Stimulated activated CD8-positive, alpha-beta memory T cell treated with anti-CD3 and anti-CD28 coated beads, Interleukin-12 subunit alpha, Interleukin-12 subunit beta, amount 100 ng/mL, for 4 hours (primary cell): Measurements from ENCODE around the gene SZRD1.
A peak's percentile ranks its signal among the peaks of the same experiment; 100 is the strongest.

ENCODE experiments used
- DNase-seq: peaks from one replicate; pipeline ENCODE4 v3.0.0-alpha.2; 2020; ENCODE audit warnings: low read depth

SZRD1 gene

DNA sequence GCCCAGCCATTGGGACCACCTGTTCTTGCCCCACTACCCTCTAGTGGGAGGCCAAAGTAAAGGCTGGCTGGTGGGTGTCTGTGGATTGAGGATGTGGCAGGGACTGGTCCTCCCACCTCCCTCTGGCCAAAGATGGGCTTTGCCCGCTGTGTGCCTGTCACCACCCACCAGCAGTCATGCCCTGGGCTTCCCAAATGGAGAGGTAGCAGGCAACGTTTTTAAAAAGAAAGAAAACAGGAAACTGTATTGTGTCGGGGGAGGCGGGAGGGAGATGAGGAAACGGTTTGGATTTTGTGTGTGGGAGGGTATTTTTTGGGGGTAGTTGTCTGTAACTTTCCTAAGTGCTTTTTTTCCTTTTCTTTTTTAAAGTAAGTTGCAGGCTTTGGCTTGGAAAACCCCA is 30.1 kb downstream of the SZRD1 start:
- DNase-seq: no peak

DNA sequence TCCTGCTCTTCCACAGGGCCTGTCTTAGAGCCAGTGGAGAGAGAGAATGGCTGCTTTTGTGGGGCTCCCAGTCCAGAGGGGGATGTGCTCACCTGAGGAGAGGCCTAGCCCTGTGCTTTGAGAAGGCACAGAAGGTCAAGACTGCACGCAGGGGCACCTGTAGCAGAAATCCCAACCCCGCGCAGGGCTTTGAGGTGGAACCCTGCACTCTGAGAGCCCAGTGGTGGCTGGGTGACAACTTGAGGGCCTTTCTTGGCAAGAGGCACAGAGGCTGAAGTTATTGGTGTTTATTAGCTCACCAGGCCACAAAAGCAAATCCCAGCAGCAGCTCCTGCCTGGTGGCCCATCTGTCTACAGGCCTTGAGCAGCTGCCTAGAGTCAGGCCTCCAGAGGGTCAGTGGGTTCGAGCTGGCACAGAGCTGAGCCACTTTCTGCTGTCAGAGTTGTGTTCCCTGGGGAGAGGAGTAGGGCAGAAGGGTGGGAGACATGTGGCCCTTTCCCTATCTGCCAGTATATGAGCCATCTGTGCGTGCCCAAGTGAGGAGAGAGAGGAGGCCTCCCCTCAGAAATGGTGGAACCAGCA is 31.4 kb downstream of the SZRD1 start:
- DNase-seq: no peak

DNA sequence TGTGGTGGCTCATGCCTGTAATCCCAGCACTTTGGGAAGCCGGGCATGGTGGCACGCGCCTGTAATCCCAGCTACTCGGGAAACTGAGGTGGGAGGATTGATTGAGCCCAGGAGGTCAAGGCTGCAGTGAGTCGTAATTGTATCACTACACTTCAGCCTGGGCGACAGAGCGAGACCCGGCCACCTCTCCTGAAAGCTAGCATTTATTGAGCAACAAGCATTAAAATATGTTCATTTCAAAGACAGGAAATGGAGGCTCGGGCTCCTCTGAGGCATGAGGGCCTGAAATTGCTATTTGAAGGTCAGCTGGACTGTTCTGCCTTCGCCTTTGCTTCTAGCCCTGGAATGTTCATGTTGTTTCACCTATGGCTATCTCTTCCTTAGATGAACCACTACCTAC is 35.7 kb downstream of the SZRD1 start:
- no peak for DNase-seq

DNA sequence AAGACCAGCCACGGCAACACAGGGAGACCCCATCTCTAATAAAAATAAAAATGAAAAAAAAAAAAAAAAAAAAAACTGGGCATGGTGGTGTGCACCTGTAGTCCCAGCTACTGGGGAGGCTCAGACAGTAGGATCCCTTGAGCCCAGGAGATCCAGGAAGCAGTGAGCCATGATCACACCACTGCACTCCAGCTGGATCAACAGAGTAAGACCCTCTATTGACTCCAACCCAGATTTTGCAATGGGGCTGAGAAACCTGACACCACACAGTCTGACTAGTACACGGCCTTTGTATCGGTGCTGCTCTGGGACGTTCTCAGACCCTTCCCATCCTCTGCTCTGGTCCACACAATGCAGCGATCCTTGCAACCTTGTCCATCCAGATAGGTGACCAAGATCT is 38.4 kb downstream of the SZRD1 start:
- DNase-seq: no peak

DNA sequence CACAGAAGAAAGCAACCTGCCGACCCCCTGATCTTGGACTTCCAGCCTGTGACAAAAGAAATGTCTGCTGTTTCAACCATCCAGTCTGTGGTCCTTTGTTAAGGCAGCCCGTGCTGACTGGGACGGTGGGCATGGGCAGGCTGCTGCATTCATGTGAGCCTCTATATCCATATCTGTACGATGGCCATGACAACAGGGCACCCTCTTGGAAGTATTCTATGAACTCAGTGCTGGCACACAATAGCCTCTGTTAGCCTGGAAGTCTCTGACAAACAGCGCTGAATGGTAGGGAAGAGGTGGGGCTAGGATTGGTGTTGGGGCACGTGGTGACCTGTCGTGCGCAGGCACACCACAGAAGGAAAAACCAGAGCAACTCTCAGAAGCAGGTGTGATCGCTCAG is 39.8 kb downstream of the SZRD1 start:
- DNase-seq: no peak

DNA sequence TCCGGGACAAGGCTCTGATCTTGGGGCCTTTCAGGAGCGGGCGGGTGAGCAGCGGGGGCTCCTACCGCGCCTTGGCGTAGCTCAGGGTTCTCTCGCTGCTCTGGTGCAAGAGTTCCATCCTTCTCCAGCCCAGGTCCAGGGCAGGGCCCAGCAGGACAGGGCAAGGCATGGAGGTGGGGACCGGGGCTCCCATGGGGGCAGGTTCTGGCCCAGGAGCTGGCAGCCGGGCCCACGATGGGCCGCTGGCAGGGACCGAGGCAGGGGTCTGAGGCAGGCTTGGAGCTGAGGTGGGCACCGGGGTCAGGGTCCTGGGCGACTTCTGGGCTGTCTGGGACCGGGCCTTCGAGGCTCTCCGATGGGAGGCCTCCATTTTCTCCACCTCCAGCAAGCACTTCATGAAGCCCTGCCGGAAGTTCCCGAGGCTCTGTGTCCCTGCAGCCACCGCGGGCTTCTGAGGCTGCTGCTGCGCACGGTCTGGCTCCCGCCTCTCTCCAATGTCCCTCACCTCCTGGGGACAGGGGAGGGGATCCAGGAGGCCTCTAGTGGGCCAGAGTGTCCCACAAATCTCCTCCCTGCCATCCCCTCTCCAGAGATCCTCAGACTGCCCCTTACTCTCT is 42.6 kb downstream of the SZRD1 start:
- no peak for DNase-seq

DNA sequence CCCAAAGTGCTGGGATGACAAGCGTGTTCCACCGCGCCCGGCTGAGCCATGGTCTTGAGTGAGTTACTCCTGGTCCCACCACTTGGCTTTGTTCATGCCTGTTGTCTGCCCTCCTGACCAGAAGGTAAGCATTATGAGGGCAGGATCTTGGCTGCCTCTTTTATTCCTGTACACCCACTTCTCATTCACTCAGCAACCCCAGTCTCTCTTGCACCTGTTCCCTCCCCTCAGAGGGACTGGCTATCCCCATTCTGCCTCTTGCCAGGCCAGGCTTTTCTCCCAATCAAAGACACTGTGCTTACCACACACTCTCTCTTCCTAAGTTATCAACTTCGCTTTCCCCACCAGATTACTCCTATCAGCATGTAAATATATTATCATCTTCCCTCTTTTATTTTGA is 43.8 kb downstream of the SZRD1 start:
- DNase-seq: no peak

DNA sequence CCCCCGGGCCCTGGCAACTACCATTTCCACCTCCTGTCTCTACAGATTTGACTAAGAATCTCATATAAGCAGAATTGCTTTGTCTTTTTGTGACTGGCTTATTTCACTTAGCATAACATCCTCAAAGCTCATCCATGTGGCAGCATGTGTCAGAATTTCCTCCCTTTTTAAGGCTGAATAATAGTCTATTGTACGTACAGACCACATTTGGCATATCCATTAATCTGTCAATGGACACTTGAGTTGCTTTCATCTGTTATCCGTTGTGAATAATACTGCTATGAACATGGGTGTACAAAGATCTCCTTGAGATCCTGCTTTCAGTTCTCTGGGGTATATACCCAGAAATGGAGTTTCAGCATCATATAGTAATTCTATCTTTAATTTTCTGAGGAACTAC is 46.1 kb downstream of the SZRD1 start:
- DNase-seq: no peak

DNA sequence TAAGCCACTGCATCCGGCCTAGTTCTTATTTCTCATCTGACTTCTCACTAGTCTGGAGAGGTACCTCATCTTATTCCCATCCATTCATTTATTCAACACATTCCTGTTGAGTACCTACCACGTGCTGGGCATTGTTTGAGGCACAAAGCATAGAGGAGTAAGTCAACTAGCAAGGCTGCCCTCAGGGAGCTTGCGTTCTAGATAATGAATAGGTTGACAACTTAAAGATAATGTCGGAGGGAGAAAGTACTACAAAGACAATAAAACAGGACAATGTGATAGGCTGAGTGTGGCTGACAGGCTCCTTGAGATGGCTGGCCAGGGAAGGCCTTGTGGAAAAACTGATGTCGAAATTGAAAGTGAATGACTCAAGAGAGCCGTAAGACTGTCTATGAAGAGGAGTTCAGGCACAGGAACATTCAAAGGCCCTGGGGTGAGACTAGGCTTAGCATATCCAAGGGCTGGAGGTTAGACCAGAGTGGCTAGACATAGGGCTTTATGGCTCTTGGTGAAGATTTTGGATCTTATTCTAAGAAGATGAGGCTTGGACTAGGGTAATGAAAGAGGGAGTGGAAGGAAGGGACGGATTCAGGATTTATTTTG is 51.9 kb downstream of the SZRD1 start:
- no peak for DNase-seq

DNA sequence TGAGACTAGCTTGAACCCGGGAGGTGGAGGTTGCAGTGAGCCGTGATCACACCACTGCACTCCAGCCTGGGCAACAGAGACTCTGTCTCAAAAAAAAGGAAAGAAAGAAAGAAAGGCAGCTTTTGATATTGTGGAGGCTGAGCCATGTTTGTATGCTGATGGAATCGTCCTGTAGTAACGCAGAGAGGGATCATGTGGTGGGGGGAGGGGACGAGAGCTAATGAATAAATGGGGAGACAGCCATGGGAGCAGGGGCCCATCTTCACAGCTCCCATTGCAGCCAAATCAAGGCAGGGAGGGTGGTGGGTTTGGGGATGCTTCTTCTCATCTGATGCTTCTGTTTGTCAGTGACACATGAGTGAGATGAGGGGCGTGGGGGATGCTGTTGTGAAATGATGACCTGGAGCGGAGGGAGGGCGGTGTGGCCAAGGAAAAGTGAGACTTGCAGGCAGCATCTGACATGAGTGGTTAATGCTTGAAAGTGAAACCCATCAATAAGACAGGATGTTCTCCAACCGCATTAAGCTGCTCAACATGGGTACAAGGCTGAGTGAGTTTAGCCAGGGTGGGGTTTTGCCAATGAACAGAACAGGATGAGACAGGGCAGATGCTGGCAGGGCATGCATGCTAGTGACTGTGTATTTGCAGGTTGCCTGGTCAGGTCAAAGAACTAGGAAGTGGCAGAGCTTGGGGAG is 53.5 kb downstream of the SZRD1 start:
- peak; percentile 32 for DNase-seq

DNA sequence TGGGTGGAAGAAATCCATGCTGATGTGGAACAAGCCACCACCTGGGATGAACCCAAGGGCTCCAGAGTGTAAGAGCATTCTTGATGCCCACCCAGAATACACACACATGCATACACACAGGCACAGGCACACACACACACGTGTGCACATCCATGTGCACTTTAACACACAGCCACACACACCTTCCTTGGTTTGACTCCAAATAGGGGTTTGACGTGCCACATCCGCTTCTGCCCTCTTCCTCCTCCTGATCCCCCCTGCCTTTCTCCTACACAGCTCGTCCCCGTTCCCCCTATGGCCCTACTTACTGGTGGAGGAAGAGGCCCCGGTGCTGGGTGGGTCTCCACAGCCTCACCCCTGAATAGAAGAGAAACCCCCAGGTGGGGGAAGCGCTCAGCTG is 54.2 kb downstream of the SZRD1 start:
- DNase-seq: no peak

DNA sequence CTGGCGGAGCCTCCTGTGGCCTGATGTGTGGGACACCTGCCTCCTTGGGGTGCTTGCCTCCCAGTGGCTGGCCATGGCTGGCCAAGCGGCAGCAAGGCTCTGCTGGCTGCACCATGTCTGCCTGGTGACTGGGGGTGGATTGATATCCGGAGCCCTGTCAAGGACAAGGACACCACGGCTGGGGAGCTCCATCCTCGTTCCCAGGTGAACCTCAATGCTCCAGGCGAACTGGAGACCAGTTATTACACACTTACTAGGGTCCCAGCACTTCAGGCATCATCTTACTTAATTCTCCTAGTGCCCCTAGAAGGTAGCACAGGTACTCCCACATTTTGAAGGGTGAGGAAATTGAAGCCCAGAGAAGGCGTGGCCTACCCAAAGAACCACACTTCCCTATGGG is 55.0 kb downstream of the SZRD1 start:
- DNase-seq: no peak

DNA sequence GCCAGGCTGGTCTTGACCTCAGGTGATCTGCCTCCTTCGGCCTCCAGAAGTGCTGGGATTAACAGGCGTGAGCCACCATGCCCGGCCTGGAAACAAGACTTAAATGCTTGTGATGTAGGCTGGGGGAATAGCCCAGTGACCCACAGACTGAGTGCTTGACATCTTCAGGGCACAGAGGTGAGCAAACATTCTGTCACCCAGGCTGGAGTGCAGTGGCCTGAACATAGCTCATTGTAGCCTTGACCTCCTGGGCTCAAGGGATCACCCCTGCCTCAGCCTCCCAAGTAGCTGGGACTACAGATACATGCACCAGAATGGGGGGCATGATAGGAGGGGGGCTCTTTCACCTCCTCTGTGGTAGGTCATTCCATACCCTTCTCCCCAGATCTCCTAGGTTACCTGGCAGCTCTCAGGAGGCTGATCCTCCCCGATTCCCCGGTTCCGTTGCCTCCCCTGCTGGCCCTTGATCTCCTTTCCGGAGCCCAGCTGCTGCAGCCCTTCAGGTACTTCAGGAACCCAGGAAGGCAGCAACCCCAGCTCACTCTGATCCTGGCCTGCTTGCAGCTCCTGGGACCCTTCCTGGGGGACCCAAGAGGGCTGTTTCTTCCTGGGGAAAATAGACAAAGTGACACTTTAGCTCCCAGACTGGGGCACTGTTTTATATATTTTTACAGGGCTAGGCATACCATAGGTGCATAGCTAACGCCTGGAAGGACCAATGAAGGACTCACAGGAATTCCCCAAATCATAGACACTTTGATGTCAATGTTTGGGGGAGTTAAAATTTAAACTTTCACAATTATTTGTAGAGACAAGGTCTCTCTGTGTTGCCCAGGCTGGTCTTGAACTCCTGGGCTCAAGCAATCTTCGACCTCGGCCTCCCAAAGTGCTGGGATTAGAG is 58.3 kb downstream of the SZRD1 start:
- no peak for DNase-seq

DNA sequence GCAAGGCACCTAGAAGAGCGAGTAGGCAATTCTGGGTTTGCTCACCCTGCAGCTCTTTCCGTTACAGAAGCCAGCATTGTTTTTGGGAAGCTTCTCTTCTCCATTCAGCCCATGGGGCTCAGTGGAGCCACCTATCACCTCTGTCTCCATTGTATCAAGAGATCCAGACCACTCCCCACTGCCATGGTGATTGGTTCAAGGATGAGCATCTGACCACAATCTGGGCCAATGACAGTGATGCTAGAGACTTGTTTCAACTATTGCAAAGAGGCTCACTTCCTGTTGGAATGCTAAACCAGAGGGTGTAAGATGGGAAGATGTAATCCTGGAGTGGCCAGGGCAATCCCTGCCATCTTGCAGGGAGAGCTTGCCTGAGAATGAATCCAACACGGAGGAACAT is 63.6 kb downstream of the SZRD1 start:
- no peak for DNase-seq

DNA sequence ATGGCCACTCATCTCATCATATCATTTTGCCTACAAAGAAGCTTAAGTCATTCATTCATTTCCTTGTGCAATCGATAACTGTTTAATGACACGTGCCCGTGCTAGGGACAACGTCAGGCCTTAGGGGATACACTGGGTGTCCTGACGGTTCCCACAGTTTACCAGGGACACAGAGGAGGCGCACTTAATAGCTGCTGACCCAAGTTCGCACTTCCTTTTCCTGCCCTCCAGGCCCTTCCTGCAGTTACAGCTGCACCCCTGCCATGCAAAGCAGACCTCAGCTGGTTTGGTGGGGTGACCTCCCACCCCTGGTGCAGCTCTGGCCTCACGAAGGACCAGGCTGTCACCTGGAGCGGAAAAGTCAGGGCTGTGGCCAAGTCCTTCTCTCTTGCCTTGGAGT is 66.0 kb downstream of the SZRD1 start:
- no peak for DNase-seq

DNA sequence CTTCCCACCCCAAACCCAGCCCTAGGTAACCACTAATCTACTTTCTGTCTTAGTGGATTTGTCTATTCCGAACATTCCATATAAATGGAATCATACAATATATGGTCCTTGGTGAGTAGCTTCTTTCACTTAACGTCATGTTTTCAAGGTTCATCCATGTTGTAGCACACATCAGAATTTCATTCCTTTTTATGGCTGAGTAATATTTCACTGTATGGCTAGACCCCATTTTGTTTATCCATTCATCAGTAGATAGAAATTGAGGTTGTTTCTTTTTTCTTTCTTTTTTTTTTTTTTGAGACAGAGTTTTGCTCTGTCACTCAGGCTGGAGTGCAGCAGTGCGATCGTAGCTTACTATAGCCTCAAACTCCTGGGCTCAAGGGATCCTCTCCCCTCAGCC is 67.0 kb downstream of the SZRD1 start:
- no peak for DNase-seq

DNA sequence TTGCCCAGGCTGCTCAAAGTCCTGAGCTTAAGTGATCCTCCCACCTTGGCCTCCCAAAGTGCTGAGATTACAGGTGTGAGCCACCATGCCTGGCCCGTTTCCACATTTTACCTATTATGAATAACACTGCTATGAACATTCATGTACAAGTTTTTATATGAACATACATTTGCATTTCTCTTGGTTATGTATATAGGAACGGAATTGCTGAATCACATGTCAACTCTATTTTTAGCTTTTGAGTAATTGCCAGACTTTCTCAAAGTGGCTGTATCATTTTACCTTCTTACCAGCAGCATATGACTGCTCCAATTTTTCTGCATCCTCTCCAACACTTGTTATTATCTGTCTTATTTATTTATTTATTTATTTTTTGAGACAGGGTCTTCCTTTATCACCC is 67.5 kb downstream of the SZRD1 start:
- DNase-seq: no peak

DNA sequence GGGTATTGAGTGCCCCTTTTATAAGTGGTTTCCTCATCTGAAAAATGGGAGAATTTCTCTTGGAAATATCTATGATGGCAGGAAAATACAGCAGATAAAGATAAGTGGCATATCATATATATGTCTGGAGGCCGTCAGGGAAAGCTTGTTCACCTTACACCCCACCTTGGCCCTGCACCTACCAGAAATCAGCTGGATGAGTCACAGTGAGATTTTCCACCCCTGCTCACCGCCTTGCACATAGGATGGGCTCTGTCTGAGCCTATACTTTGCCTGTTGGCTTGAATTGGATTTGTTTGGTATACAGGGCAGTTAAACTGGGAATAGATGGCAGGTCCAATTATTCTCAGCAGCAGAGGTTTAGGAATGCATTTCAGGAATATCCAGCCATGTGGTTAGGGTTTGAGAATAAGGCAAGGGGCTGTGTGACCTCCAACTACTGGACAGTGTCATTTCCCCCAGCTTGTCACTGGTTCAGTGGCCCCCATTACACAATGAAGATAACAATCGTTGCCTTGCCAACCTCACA is 70.0 kb downstream of the SZRD1 start, which contains the start of gene SPATA21:
Gene SPATA21, minus strand, starts transcription at position 479 of the 529 bp plus-strand sequence. CDS start 6,053 bp downstream, outside the sequence.
- DNase-seq: no peak

DNA sequence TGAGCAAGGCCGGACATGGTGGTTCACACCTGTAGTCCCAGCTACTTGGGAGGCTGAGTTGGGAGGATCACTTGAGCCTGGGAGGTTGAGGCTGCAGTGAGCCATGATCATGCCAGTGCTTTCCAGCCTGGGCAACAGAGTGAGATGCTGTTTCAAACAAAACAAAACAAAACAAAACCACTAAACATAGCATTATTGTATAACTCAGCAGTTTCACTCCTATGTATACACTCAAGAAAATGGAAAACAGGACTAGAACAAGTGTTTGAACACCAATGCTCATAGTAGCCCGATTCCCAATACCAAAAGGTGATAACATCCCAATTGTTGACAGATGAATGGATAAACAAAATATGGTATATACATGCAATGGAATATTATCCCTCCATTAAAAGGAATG is 71.5 kb downstream of the SZRD1 start:
- no peak for DNase-seq

DNA sequence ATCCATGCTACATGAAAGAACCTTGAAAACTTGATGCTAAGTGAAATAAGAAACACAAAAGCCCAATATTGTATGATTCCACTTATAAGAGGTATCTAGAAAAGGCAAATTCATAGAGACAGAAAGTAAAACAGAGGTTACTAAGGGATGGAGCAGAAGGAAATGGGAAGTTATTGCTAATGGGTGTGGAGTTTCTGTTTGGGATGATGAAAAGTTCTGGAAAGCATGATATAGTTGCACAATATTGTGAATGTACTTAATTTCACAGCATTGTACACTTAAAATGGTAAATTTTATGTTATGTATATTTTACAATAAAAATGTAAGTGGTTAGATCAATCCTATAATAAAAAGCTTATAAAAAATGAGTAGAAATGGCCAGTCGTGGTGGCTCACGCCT is 71.9 kb downstream of the SZRD1 start:
- DNase-seq: no peak

DNA sequence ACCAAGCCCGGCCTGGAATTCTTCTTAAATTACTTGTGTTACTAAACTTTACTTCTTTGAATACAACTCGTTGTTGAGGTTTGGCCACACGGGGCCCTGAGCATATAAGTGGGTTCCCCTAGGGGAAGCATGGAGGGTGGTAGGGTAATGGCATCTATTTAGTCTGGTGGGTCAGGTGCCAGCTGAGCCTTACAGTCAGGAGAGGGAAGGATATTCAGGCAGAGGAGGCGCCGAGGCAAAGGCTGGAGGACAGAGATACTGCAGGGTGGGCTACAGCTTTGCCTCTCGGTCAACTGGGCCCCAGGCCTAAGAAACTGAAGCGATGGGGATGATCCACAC is 73.1 kb downstream of the SZRD1 start:
- no peak for DNase-seq
